Measurements from ENCODE around the gene ZSWIM5. TPM values are rescaled to one million over a fixed set of nuclear protein-coding genes. Genes with fewer than 3 reads are reported as not detected.
"Not testable (repeated sequence)": the region's sequence is repeated elsewhere in the genome, so short reads cannot be mapped to it uniquely, and the experiment has no call there.

The ZSWIM5 gene
- total RNA-seq, 2 donors from 2014 or later: 2.0 to 3.5 TPM

- no peak for ATAC-seq (ENCODE audit: insufficient number of reproducible peaks, low FRiP score, low read depth)
- TF ChIP-seq CTCF (IDR thresholded peaks at IDR 0.05): no peak
- DNase-seq (ENCODE audit: low spot score): no peak
- no peaks in the 10 kb centered on the region for H3K36me3 ChIP-seq
- no peaks in the 10 kb centered on the region for H3K27me3 ChIP-seq (replicated peaks; ENCODE audit: insufficient read depth)
- no peaks in the 10 kb centered on the region for H3K4me1 ChIP-seq (ENCODE audit: control insufficient read depth in 1 of 2, low read depth in 2 of 2)
- no peaks in the 10 kb centered on the region for H3K9me3 ChIP-seq
- H3K27ac ChIP-seq: no peak overlapping the region
- no peak overlapping the region for H3K4me3 ChIP-seq
These were observed 83.0 kb downstream of the ZSWIM5 start for GRCh38 chr1:45123358-45123757.

DNA sequence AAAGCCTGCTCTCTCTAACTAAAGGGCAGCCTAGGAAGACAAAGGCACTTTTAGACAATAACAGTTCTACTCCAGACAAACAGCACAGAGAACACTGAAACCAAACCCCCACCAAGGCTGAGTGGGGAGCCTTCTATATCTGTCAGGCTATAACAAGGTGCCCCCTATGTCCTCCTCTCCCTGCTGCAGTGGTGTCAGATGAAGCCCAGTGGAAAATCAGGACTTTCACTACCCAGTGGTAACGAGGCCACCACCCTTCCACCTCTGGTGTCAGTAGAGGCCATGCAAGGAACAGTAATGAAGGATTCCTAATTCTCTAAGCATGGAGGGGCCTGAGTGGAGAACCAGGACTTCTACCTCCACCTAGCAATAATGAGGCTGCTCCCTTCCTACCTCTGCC, 83.7 kb downstream of the ZSWIM5 start:
- no peak for DNase-seq (ENCODE audit: low spot score)
- TF ChIP-seq CTCF (IDR thresholded peaks at IDR 0.05): no peak
- ATAC-seq (ENCODE audit: insufficient number of reproducible peaks, low FRiP score, low read depth): no peak
- Histone ChIP-seq H3K27ac (no peak overlapping the region), H3K36me3 (no peaks in the 10 kb centered on the region), H3K27me3 (replicated peaks; ENCODE audit: insufficient read depth) (no peaks in the 10 kb centered on the region), H3K4me1 (ENCODE audit: control insufficient read depth in 1 of 2, low read depth in 2 of 2) (no peaks in the 10 kb centered on the region), H3K9me3 (no peaks in the 10 kb centered on the region), H3K4me3 (no peak overlapping the region)

GRCh38 chr1:45117766-45118165, 88.6 kb downstream of the ZSWIM5 start:
- TF ChIP-seq CTCF (IDR thresholded peaks at IDR 0.05): no peak
- no peak overlapping the region for H3K4me3 ChIP-seq
- DNase-seq (ENCODE audit: low spot score): no peak
- no peaks in the 10 kb centered on the region for H3K27me3 ChIP-seq (replicated peaks; ENCODE audit: insufficient read depth)
- H3K4me1 ChIP-seq (ENCODE audit: control insufficient read depth in 1 of 2, low read depth in 2 of 2): no peaks in the 10 kb centered on the region
- H3K9me3 ChIP-seq: no peaks in the 10 kb centered on the region
- no peak for ATAC-seq (ENCODE audit: insufficient number of reproducible peaks, low FRiP score, low read depth)
- no peaks in the 10 kb centered on the region for H3K36me3 ChIP-seq
- no peak overlapping the region for H3K27ac ChIP-seq

DNA sequence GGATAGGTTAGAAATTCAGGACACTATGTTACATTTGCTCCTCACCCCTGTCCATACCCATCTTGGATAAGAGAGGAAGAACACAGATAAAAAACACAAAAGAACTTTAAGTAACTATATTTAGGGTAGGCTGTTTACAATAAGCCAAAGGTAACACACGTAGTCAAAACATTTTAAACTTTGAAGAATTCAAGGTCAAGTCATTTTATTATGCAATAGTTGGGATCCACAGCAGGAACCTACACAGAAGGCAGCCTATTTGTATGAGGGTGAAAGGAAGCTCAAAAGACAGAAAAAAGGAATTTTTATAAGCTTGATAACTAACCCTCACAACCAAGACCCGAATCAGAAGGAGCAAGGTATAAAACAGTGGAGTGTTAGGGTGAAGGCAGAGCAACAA, 89.6 kb downstream of the ZSWIM5 start:
- Histone ChIP-seq H3K27ac (no peak overlapping the region), H3K9me3 (no peaks in the 10 kb centered on the region), H3K36me3 (no peaks in the 10 kb centered on the region), H3K4me3 (no peak overlapping the region), H3K4me1 (ENCODE audit: control insufficient read depth in 1 of 2, low read depth in 2 of 2) (no peaks in the 10 kb centered on the region), H3K27me3 (replicated peaks; ENCODE audit: insufficient read depth) (no peaks in the 10 kb centered on the region)
- DNase-seq (ENCODE audit: low spot score) (no peak), ATAC-seq (ENCODE audit: insufficient number of reproducible peaks, low FRiP score, low read depth) (no peak)
- no peak for TF ChIP-seq CTCF (IDR thresholded peaks at IDR 0.05)

DNA sequence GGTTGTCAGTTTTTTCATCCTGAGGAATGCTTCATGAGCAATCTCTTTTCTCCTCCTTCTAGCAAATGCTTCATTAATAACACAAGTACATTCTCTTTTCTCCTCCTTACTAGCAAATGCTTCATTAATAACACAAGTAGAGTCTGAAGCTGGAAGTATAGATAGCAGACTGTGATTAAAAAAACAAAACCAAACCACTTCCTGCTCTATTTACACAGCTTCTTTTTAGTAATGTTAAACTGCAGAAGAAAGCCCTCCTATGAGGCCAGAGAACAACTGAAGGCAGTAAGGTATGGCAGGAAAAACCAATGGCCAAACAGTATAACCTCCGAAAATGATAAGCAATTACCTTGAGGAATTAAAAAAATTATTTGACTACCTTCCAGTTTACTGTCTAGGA, 90.1 kb downstream of the ZSWIM5 start:
- Histone ChIP-seq H3K4me1 (ENCODE audit: control insufficient read depth in 1 of 2, low read depth in 2 of 2) (no peaks in the 10 kb centered on the region), H3K4me3 (no peak overlapping the region), H3K27me3 (replicated peaks; ENCODE audit: insufficient read depth) (no peaks in the 10 kb centered on the region), H3K27ac (no peak overlapping the region), H3K9me3 (peaks cover 3% of the 10 kb centered on the region), H3K36me3 (no peaks in the 10 kb centered on the region)
- TF ChIP-seq CTCF (IDR thresholded peaks at IDR 0.05): no peak
- ATAC-seq (ENCODE audit: insufficient number of reproducible peaks, low FRiP score, low read depth): no peak
- DNase-seq (ENCODE audit: low spot score): no peak

- not testable (repeated sequence) for H3K9me3 ChIP-seq; H3K27me3 ChIP-seq (replicated peaks; ENCODE audit: insufficient read depth); ATAC-seq (ENCODE audit: insufficient number of reproducible peaks, low FRiP score, low read depth); H3K27ac ChIP-seq; DNase-seq (ENCODE audit: low spot score); H3K36me3 ChIP-seq; H3K4me1 ChIP-seq (ENCODE audit: control insufficient read depth in 1 of 2, low read depth in 2 of 2); H3K4me3 ChIP-seq
These were observed 91.2 kb downstream of the ZSWIM5 start for GRCh38 chr1:45115198-45115597.

Measured in thoracic aorta (tissue), 2 donors.